Measurements from ENCODE around the gene FRY.

Gene FRY

DNA sequence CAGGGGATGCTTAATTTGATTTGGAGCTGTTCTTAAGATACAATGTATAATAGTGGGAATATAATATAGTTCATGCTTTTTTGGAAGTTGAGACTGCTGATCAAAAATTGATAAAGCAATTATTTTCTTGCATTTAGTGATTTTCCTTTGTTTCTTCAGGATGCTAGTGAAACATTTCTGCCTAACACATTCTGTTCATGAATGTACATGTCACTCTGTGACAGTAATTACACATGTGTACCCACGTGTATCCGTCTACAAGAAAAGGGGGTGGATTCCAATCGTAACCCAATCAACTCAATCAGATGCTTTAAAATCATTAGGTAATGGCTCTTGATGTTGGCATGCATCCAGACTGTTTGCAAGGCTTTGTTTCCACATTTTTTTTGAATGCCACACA, 5.0 kb upstream of the FRY start:
- Histone ChIP-seq H3K4me3 (ENCODE audit: low read length, poor library complexity, severe bottlenecking) (no peak overlapping the region), H3K9ac (ENCODE audit: low read depth, low read length, poor library complexity, severe bottlenecking) (no peak overlapping the region), H3K4me1 (ENCODE audit: insufficient read depth, low read length, poor library complexity, severe bottlenecking) (no peaks in the 10 kb centered on the region), H3K4me2 (ENCODE audit: low read depth, low read length, poor library complexity, severe bottlenecking) (no peak overlapping the region), H3K9me2 (replicated peaks; ENCODE audit: low read depth, low read length) (no peaks in the 10 kb centered on the region), H3K27me3 (ENCODE audit: insufficient read depth, low read length, poor library complexity, severe bottlenecking) (no peaks in the 10 kb centered on the region), H3K9me3 (ENCODE audit: insufficient read depth, low read depth, low read length) (no peaks in the 10 kb centered on the region), H3K79me2 (ENCODE audit: insufficient read depth, low read length) (no peaks in the 10 kb centered on the region), H2AFZ (ENCODE audit: low read length) (no peak overlapping the region), H3K36me3 (ENCODE audit: insufficient read depth, low read length) (no peaks in the 10 kb centered on the region), H4K20me1 (ENCODE audit: insufficient read depth, low read length, poor library complexity, severe bottlenecking) (no peaks in the 10 kb centered on the region), H3F3A (ENCODE audit: low read depth) (no peaks in the 10 kb centered on the region)
- TF ChIP-seq EZH2phosphoT487 (IDR thresholded peaks at IDR 0.05; ENCODE audit: borderline replicate concordance) = no peak
- TF ChIP-seq, protein P1, sequence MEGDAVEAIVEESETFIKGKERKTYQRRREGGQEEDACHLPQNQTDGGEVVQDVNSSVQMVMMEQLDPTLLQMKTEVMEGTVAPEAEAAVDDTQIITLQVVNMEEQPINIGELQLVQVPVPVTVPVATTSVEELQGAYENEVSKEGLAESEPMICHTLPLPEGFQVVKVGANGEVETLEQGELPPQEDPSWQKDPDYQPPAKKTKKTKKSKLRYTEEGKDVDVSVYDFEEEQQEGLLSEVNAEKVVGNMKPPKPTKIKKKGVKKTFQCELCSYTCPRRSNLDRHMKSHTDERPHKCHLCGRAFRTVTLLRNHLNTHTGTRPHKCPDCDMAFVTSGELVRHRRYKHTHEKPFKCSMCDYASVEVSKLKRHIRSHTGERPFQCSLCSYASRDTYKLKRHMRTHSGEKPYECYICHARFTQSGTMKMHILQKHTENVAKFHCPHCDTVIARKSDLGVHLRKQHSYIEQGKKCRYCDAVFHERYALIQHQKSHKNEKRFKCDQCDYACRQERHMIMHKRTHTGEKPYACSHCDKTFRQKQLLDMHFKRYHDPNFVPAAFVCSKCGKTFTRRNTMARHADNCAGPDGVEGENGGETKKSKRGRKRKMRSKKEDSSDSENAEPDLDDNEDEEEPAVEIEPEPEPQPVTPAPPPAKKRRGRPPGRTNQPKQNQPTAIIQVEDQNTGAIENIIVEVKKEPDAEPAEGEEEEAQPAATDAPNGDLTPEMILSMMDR (conservative IDR thresholded peaks at IDR 0.05; ENCODE audit: low read length) = no peak

GRCh38 chr13:32028711-32029110, 2.9 kb upstream of the FRY start:
- Histone ChIP-seq H3K4me1 (ENCODE audit: insufficient read depth, low read length, poor library complexity, severe bottlenecking) (no peaks in the 10 kb centered on the region), H3K9me3 (ENCODE audit: insufficient read depth, low read depth, low read length) (no peaks in the 10 kb centered on the region), H3K9ac (ENCODE audit: low read depth, low read length, poor library complexity, severe bottlenecking) (no peak overlapping the region), H3K27me3 (ENCODE audit: insufficient read depth, low read length, poor library complexity, severe bottlenecking) (no peaks in the 10 kb centered on the region), H3K79me2 (ENCODE audit: insufficient read depth, low read length) (no peaks in the 10 kb centered on the region), H3K4me2 (ENCODE audit: low read depth, low read length, poor library complexity, severe bottlenecking) (no peak overlapping the region), H3F3A (ENCODE audit: low read depth) (no peaks in the 10 kb centered on the region), H4K20me1 (ENCODE audit: insufficient read depth, low read length, poor library complexity, severe bottlenecking) (no peaks in the 10 kb centered on the region), H2AFZ (ENCODE audit: low read length) (no peak overlapping the region), H3K4me3 (ENCODE audit: low read length, poor library complexity, severe bottlenecking) (no peak overlapping the region), H3K36me3 (ENCODE audit: insufficient read depth, low read length) (no peaks in the 10 kb centered on the region), H3K9me2 (replicated peaks; ENCODE audit: low read depth, low read length) (no peaks in the 10 kb centered on the region)
- TF ChIP-seq, protein P1 (conservative IDR thresholded peaks at IDR 0.05; ENCODE audit: low read length) = no peak
- TF ChIP-seq EZH2phosphoT487 (IDR thresholded peaks at IDR 0.05; ENCODE audit: borderline replicate concordance) = no peak

- Histone ChIP-seq H3F3A (ENCODE audit: low read depth) (no peaks in the 10 kb centered on the region), H3K4me3 (ENCODE audit: low read length, poor library complexity, severe bottlenecking) (no peak overlapping the region), H3K4me1 (ENCODE audit: insufficient read depth, low read length, poor library complexity, severe bottlenecking) (no peaks in the 10 kb centered on the region), H4K20me1 (ENCODE audit: insufficient read depth, low read length, poor library complexity, severe bottlenecking) (no peaks in the 10 kb centered on the region), H2AFZ (ENCODE audit: low read length) (no peak overlapping the region), H3K9me2 (replicated peaks; ENCODE audit: low read depth, low read length) (no peaks in the 10 kb centered on the region), H3K27me3 (ENCODE audit: insufficient read depth, low read length, poor library complexity, severe bottlenecking) (no peaks in the 10 kb centered on the region), H3K4me2 (ENCODE audit: low read depth, low read length, poor library complexity, severe bottlenecking) (no peak overlapping the region), H3K36me3 (ENCODE audit: insufficient read depth, low read length) (no peaks in the 10 kb centered on the region), H3K79me2 (ENCODE audit: insufficient read depth, low read length) (no peaks in the 10 kb centered on the region), H3K9ac (ENCODE audit: low read depth, low read length, poor library complexity, severe bottlenecking) (no peak overlapping the region), H3K9me3 (ENCODE audit: insufficient read depth, low read depth, low read length) (no peaks in the 10 kb centered on the region)
- no peak for TF ChIP-seq EZH2phosphoT487 (IDR thresholded peaks at IDR 0.05; ENCODE audit: borderline replicate concordance)
- TF ChIP-seq, protein P1 (conservative IDR thresholded peaks at IDR 0.05; ENCODE audit: low read length) = no peak
These were observed 1.9 kb upstream of the FRY start for GRCh38 chr13:32029684-32030083.
